Esophagus squamous epithelium (tissue), 4 donors: Measurements from ENCODE around the gene CDC42EP2.

ENCODE experiments used
- CTCF ChIP-seq, 6 experiments: fragments of 450-650 bp in 4 of 6; fragments of 200-600 bp in 2 of 6; sonication (generic) in 2 of 6; IDR thresholded peaks; one replicate each; pipeline ENCODE4 v1.5.1; 2016 to 2019; ENCODE audit warnings: antibody characterized with exemption in 6 of 6, mild to moderate bottlenecking in 4 of 6, moderate library complexity in 4 of 6
- POLR2A ChIP-seq, 4 donors: fragments of 450-650 bp; IDR thresholded peaks; one replicate each; pipeline ENCODE4 v1.6.1; 2017; ENCODE audit warnings: antibody characterized with exemption in 4 of 4, mild to moderate bottlenecking in 4 of 4, moderate library complexity in 3 of 4

- TF ChIP-seq CTCF (IDR thresholded peaks at IDR 0.05) (no peak), POLR2A (IDR thresholded peaks at IDR 0.05) (no peak)
These were observed 5.7 kb upstream of the CDC42EP2 start for GRCh38 chr11:65309006-65309405.
